ENCODE measurements around the gene NOC2L. TPM values are rescaled to one million over a fixed set of nuclear protein-coding genes. Genes with fewer than 3 reads are reported as not detected.

NOC2L gene
- total and polyA plus RNA-seq, 9 of the 15 experiments (the other 6 are each of a cell fraction or from before 2014, with no cell fraction given), result 4.0 to 410 (median 200) TPM

DNA sequence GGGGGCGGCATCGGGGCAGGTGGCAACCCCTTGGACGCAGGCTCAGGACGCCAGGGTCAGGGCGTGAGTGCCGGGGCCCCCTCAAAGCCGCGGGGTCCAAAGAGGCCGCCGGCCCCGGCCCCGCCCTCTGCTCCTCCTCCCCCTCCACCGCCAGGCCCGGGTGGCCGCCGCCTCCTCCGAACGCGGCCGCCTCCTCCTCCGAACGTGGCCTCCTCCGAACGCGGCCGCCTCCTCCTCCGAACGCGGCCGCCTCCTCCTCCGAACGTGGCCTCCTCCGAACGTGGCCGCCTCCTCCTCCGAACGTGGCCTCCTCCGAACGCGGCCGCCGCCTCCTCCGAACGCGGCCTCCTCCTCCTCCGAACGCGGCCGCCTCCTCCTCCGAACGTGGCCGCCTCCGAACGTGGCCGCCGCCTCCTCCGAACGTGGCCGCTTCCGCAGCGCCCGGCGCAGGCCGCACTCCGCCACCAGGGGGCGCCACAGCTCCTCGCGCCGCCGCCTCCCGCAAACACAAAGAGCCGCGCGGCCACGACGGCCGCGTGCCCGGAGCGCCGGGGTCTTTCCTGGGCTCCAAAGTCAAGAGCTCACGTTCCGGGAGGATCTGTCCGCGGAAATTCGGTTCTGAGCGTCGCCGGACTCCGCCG, 54.6 kb downstream of the NOC2L start (continued):
- TF ChIP-seq KDM5B (IDR thresholded peaks at IDR 0.05; ENCODE audit: insufficient replicate concordance, low read depth, low read length), result peak; percentile 71
- TF ChIP-seq, protein P1, sequence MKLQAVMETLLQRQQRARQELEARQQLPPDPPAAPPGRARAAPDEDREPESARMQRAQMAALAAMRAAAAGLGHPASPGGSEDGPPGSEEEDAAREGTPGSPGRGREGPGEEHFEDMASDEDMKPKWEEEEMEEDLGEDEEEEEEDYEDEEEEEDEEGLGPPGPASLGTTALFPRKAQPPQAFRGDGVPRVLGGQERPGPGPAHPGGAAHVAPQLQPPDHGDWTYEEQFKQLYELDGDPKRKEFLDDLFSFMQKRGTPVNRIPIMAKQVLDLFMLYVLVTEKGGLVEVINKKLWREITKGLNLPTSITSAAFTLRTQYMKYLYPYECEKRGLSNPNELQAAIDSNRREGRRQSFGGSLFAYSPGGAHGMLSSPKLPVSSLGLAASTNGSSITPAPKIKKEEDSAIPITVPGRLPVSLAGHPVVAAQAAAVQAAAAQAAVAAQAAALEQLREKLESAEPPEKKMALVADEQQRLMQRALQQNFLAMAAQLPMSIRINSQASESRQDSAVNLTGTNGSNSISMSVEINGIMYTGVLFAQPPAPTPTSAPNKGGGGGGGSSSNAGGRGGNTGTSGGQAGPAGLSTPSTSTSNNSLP (IDR thresholded peaks at IDR 0.05; ENCODE audit: borderline replicate concordance, low read depth, low read length), result no peak
- TF ChIP-seq ETV5 (CRISPR knock-in tag; IDR thresholded peaks at IDR 0.05; ENCODE audit: low read depth), result peak; percentile 83; the same call in 1 of the 2 replicates
- TF ChIP-seq LCOR (CRISPR knock-in tag; IDR thresholded peaks at IDR 0.05), result no peak
- TF ChIP-seq, protein P2, sequence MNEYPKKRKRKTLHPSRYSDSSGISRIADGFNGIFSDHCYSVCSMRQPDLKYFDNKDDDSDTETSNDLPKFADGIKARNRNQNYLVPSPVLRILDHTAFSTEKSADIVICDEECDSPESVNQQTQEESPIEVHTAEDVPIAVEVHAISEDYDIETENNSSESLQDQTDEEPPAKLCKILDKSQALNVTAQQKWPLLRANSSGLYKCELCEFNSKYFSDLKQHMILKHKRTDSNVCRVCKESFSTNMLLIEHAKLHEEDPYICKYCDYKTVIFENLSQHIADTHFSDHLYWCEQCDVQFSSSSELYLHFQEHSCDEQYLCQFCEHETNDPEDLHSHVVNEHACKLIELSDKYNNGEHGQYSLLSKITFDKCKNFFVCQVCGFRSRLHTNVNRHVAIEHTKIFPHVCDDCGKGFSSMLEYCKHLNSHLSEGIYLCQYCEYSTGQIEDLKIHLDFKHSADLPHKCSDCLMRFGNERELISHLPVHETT (CRISPR knock-in tag; conservative IDR thresholded peaks at IDR 0.05 in 1 of 2, IDR thresholded peaks at IDR 0.05 in 1 of 2), result peak in 1 of 2 experiments; percentile 79; a peak in 2 of 4 replicates
- TF ChIP-seq RBBP5 (IDR thresholded peaks at IDR 0.05; ENCODE audit: borderline replicate concordance, insufficient read depth, low read length, poor library complexity, severe bottlenecking), result peak; percentile 39
- TF ChIP-seq NFIX (CRISPR knock-in tag; IDR thresholded peaks at IDR 0.05; ENCODE audit: low read depth), result no peak
- TF ChIP-seq ZKSCAN1 (IDR thresholded peaks at IDR 0.05; ENCODE audit: low read depth, low read length), result no peak
- TF ChIP-seq ZNF561 (CRISPR knock-in tag; conservative IDR thresholded peaks at IDR 0.05), result no peak
- TF ChIP-seq KLF13 (tag; IDR thresholded peaks at IDR 0.05; ENCODE audit: borderline replicate concordance, low read depth), result no peak
- TF ChIP-seq, protein P3, sequence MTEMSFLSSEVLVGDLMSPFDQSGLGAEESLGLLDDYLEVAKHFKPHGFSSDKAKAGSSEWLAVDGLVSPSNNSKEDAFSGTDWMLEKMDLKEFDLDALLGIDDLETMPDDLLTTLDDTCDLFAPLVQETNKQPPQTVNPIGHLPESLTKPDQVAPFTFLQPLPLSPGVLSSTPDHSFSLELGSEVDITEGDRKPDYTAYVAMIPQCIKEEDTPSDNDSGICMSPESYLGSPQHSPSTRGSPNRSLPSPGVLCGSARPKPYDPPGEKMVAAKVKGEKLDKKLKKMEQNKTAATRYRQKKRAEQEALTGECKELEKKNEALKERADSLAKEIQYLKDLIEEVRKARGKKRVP (CRISPR knock-in tag; IDR thresholded peaks at IDR 0.05), result 0 out of 2 replicates have a peak, but pooled peaks have one; percentile 17
- TF ChIP-seq SMAD1 (IDR thresholded peaks at IDR 0.05; ENCODE audit: low read depth, low read length, partially characterized antibody), result peak; percentile 32
- peak in 1 of 2 experiments; percentile 86; a peak in 2 of 4 replicates for TF ChIP-seq FOXA3 (CRISPR knock-in tag; conservative IDR thresholded peaks at IDR 0.05 in 1 of 2, IDR thresholded peaks at IDR 0.05 in 1 of 2)
- TF ChIP-seq IRF2 (CRISPR knock-in tag; IDR thresholded peaks at IDR 0.05), result peak; percentile 68; the same call in 1 of the 2 replicates
- peak; percentile 38; the same call in 1 of the 2 replicates for TF ChIP-seq ATF7 (IDR thresholded peaks at IDR 0.05)
- TF ChIP-seq SMAD3 (CRISPR knock-in tag; conservative IDR thresholded peaks at IDR 0.05), result no peak
- TF ChIP-seq, protein P4, sequence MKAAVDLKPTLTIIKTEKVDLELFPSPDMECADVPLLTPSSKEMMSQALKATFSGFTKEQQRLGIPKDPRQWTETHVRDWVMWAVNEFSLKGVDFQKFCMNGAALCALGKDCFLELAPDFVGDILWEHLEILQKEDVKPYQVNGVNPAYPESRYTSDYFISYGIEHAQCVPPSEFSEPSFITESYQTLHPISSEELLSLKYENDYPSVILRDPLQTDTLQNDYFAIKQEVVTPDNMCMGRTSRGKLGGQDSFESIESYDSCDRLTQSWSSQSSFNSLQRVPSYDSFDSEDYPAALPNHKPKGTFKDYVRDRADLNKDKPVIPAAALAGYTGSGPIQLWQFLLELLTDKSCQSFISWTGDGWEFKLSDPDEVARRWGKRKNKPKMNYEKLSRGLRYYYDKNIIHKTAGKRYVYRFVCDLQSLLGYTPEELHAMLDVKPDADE (conservative IDR thresholded peaks at IDR 0.05; ENCODE audit: control insufficient read depth, low read depth, low read length), result no peak; the same call in 1 of the 2 replicates
- TF ChIP-seq SP2 (IDR thresholded peaks at IDR 0.05; ENCODE audit: extremely low read depth, low read depth, low read length, poor library complexity, severe bottlenecking), result no peak
- TF ChIP-seq ZNF212 (CRISPR knock-in tag; IDR thresholded peaks at IDR 0.05), result no peak
- no peak for TF ChIP-seq MEIS2 (IDR thresholded peaks at IDR 0.05; ENCODE audit: partially characterized antibody)
- no peak for TF ChIP-seq PPARD (CRISPR knock-in tag; IDR thresholded peaks at IDR 0.05)
- no peak for TF ChIP-seq ZEB2 (IDR thresholded peaks at IDR 0.05)
